ENCODE data around the gene GLMP. TPM values are rescaled to one million over a fixed set of nuclear protein-coding genes. Genes with fewer than 3 reads are reported as not detected.
A peak's percentile ranks its signal among the peaks of the same experiment; 100 is the strongest.

Gene GLMP
- total and polyA plus RNA-seq, 2 of the 13 experiments (the other 11 are each of a cell fraction or from before 2014, with no cell fraction given): 44.6 to 75.8 TPM

DNA sequence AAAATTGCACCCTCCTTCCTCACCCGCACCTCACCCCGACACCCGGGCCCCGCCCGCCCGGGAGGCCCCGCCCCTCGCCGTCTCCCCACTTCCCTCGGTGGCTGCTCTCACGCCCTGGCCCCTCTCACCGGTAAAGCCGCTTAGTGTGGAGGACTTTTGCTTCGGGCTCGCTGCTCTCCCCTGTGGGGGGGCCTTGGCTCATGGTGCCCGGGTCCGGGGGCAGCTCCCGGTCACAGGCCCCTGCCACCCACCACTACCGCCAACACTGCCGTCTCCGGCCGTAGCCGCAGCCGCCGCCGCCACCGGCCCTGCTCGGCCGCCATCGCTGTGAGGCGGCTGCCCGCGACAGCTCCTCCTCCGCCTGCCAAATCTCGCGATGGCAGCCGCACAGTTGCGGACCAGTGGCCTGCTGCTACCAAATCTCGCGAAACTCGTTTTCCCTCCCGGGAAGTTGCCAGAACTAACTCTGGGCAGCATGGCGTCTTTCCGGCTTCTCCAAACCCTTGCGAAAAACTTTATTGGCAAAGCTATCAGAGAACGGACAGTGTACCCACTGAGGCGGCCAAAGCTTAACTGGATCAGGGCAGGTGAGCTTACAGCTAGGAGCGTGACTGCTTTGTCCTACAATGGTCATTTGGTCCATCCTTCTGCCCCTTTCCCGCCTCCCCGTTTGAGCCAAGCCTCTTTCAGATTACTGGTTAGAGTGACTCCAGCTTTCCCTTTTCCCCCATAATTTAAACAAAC, 12.8 kb downstream of the GLMP start, which contains the start of gene SMG5 (continued):
- TF ChIP-seq ARHGAP35 (CRISPR knock-in tag; IDR thresholded peaks at IDR 0.05; ENCODE audit: borderline replicate concordance) (peak; percentile 81; the same call in 1 of the 2 replicates), ZFP62 (CRISPR knock-in tag; IDR thresholded peaks at IDR 0.05) (no peak), ZZZ3 (CRISPR knock-in tag; IDR thresholded peaks at IDR 0.05; ENCODE audit: borderline replicate concordance) (peak; percentile 76; the same call in 1 of the 2 replicates), ZNF883 (CRISPR knock-in tag; IDR thresholded peaks at IDR 0.05; ENCODE audit: not compliant biosample characterization) (peak; percentile 68), ZSCAN31 (CRISPR knock-in tag; IDR thresholded peaks at IDR 0.05; ENCODE audit: low read depth) (peak; percentile 86; the same call in 1 of the 2 replicates), DNMT1 (CRISPR knock-in tag; IDR thresholded peaks at IDR 0.05) (peak; percentile 73; the same call in 1 of the 2 replicates), ATF7-NPFF (CRISPR knock-in tag; IDR thresholded peaks at IDR 0.05; ENCODE audit: low read depth) (peak; percentile 65), ATF3 (CRISPR knock-in tag; IDR thresholded peaks at IDR 0.05) (peak; percentile 40; the same call in 1 of the 2 replicates), ZNF441 (CRISPR knock-in tag; IDR thresholded peaks at IDR 0.05; ENCODE audit: borderline replicate concordance) (no peak), ZNF224 (CRISPR knock-in tag; IDR thresholded peaks at IDR 0.05) (no peak; the same call in none of the 2 replicates), ATM (IDR thresholded peaks at IDR 0.05; ENCODE audit: borderline replicate concordance) (no peak), ZNF296 (CRISPR knock-in tag; conservative IDR thresholded peaks at IDR 0.05) (no peak), NFKB2 (CRISPR knock-in tag; IDR thresholded peaks at IDR 0.05; ENCODE audit: borderline replicate concordance) (no peak; the same call in 1 of the 2 replicates), ZNF546 (CRISPR knock-in tag; conservative IDR thresholded peaks at IDR 0.05) (no peak), ZNF264 (CRISPR knock-in tag; IDR thresholded peaks at IDR 0.05) (peak; percentile 69; the same call in 1 of the 2 replicates), HMGXB4 (CRISPR knock-in tag; IDR thresholded peaks at IDR 0.05; ENCODE audit: borderline replicate concordance in 1 of 2, low read depth in 1 of 2) (peak; percentile 86 to 87; a peak in 3 of 4 replicates), ZNF672 (CRISPR knock-in tag; IDR thresholded peaks at IDR 0.05) (no peak), ZNF562 (CRISPR knock-in tag; IDR thresholded peaks at IDR 0.05; ENCODE audit: borderline replicate concordance) (no peak), MED13 (CRISPR knock-in tag; IDR thresholded peaks at IDR 0.05) (no peak), ZNF530 (CRISPR knock-in tag; IDR thresholded peaks at IDR 0.05; ENCODE audit: low read depth) (no peak), ZFP37 (CRISPR knock-in tag; IDR thresholded peaks at IDR 0.05; ENCODE audit: borderline replicate concordance) (0 out of 2 replicates have a peak, but pooled peaks have one; percentile 33), ZNF619 (CRISPR knock-in tag; IDR thresholded peaks at IDR 0.05) (peak; percentile 10; the same call in 1 of the 2 replicates), ZSCAN21 (CRISPR knock-in tag; IDR thresholded peaks at IDR 0.05; ENCODE audit: borderline replicate concordance) (peak; percentile 83)
- TF ChIP-seq, protein P1, sequence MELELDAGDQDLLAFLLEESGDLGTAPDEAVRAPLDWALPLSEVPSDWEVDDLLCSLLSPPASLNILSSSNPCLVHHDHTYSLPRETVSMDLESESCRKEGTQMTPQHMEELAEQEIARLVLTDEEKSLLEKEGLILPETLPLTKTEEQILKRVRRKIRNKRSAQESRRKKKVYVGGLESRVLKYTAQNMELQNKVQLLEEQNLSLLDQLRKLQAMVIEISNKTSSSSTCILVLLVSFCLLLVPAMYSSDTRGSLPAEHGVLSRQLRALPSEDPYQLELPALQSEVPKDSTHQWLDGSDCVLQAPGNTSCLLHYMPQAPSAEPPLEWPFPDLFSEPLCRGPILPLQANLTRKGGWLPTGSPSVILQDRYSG (CRISPR knock-in tag; IDR thresholded peaks at IDR 0.05): peak; percentile 71; the same call in 1 of the 2 replicates
- TF ChIP-seq, protein P2, sequence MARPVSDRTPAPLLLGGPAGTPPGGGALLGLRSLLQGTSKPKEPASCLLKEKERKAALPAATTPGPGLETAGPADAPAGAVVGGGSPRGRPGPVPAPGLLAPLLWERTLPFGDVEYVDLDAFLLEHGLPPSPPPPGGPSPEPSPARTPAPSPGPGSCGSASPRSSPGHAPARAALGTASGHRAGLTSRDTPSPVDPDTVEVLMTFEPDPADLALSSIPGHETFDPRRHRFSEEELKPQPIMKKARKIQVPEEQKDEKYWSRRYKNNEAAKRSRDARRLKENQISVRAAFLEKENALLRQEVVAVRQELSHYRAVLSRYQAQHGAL (CRISPR knock-in tag; IDR thresholded peaks at IDR 0.05; ENCODE audit: not compliant biosample characterization): no peak
